HCT116 (cell line): ENCODE results near the gene CCR5AS.

Source experiments
- ATAC-seq: fragments of 200-7000 bp; cut with Tn5 transposase; 2 replicates; pipeline ENCODE4 v1.9.1; 2020; ENCODE audit warnings: mild to moderate bottlenecking, moderate library complexity
- BruUV-seq: library from RNA; stranded (reverse); fragments of 400-500 nt; replicated peaks from 2 replicates; lab custom pipeline; 2021; lab: Mats Ljungman, UMichigan
- CTCF ChIA-PET: fragments of 300-600 bp; sonication (Branson Sonifier 250); formaldehyde crosslinking; loops from one replicate; lab custom pipeline; 2021; ENCODE audit warnings: antibody characterized with exemption; lab: Charles Lee
- POLR2A ChIA-PET: fragments of 300-600, 350-600 bp; sonication (Branson Sonifier 250); formaldehyde crosslinking; loops from one replicate; lab custom pipeline; 2021; ENCODE audit warnings: antibody characterized with exemption; lab: Charles Lee
- RAD21 ChIA-PET, 2 experiments: fragments of 300-600 bp; sonication (Branson Sonifier 250); formaldehyde crosslinking; loops; one replicate each; lab custom pipeline; 2023; ENCODE audit warnings: low total read pairs in 2 of 2; ENCODE audit not compliant: uncharacterized antibody in 2 of 2, unreplicated experiment in 2 of 2, low non-redundant PET in 1 of 2; lab: Charles Lee
- DNase-seq: peaks from one replicate; pipeline ENCODE4 v3.0.0-alpha.2; 2010; ENCODE audit warnings: low read depth, low spot score
- H2AFZ ChIP-seq: fragments of 200-600 bp; shearing (Covaris generic), sonication (generic); 2 replicates; pipeline ENCODE4 v1.6.1; 2017; ENCODE audit warnings: low read depth, mixed run types, mixed read lengths, antibody characterized with exemption, low read length; ENCODE audit not compliant: poor library complexity, severe bottlenecking
- H3K27ac ChIP-seq: 2 replicates; pipeline ENCODE4 v1.5.1; 2012; ENCODE audit warnings: low read depth, low read length
- H3K27me3 ChIP-seq: fragments of 200-600 bp; sonication (generic); 2 replicates; pipeline ENCODE4 v1.6.1; 2016; ENCODE audit warnings: mixed run types, low read length, mixed read lengths; ENCODE audit not compliant: insufficient read depth
- H3K36me3 ChIP-seq, 2 experiments: fragments of 200-500 bp in 1 of 2; fragments of 200-600 bp in 1 of 2; sonication (Bioruptor generic) in 1 of 2; sonication (generic) in 1 of 2; 2 replicates each; pipeline versions ENCODE4 v1.5.1 to v1.6.1; 2014 to 2016; ENCODE audit warnings: low read length in 2 of 2, inconsistent platforms in 1 of 2, mixed read lengths in 1 of 2, mixed run types in 1 of 2; ENCODE audit not compliant: insufficient read depth in 2 of 2, control insufficient read depth in 1 of 2
- H3K4me1 ChIP-seq, 2 experiments: fragments of 200-600 bp in 1 of 2; sonication (generic) in 1 of 2; 2 replicates each; pipeline versions ENCODE4 v1.5.1 to v1.6.1; 2012 to 2017; ENCODE audit warnings: low read length in 2 of 2, inconsistent platforms in 1 of 2, mild to moderate bottlenecking in 1 of 2, mixed read lengths in 1 of 2, mixed run types in 1 of 2, moderate library complexity in 1 of 2; ENCODE audit not compliant: insufficient read depth in 2 of 2, control insufficient read depth in 1 of 2
- H3K4me2 ChIP-seq: fragments of 200-600 bp; sonication (generic); 2 replicates; pipeline ENCODE4 v1.6.1; 2017; ENCODE audit warnings: mixed run types, low read length, mixed read lengths
- H3K4me3 ChIP-seq, 2 experiments: fragments of 200-600 bp in 1 of 2; sonication (generic) in 1 of 2; replicated peaks in 1 of 2; 2 replicates each; pipeline ENCODE4 v1.5.1; 2011 to 2016; ENCODE audit warnings: low read length in 2 of 2, control low read depth in 1 of 2, low read depth in 1 of 2, mild to moderate bottlenecking in 1 of 2, mixed read lengths in 1 of 2, mixed run types in 1 of 2
- H3K79me2 ChIP-seq: fragments of 200-600 bp; sonication (generic); 2 replicates; pipeline ENCODE4 v1.6.1; 2017; ENCODE audit warnings: mild to moderate bottlenecking, mixed run types, low read length, moderate library complexity, mixed read lengths; ENCODE audit not compliant: insufficient read depth
- H3K9ac ChIP-seq: fragments of 200-600 bp; sonication (generic); 2 replicates; pipeline ENCODE4 v1.6.1; 2016; ENCODE audit warnings: low read length, mixed read lengths
- H3K9me2 ChIP-seq: fragments of 200-600 bp; sonication (generic), shearing (Covaris generic); 2 replicates; pipeline ENCODE4 v1.6.1; 2017; ENCODE audit warnings: mixed run types, mild to moderate bottlenecking, moderate library complexity; ENCODE audit not compliant: insufficient read depth
- H3K9me3 ChIP-seq, 2 experiments: fragments of 200-500 bp in 1 of 2; fragments of 200-600 bp in 1 of 2; sonication (Bioruptor generic) in 1 of 2; sonication (generic) in 1 of 2; 2 replicates each; pipeline ENCODE4 v1.6.1; 2014 to 2017; ENCODE audit warnings: low read length in 2 of 2, mixed read lengths in 2 of 2, inconsistent platforms in 1 of 2, low read depth in 1 of 2, mild to moderate bottlenecking in 1 of 2, mixed run types in 1 of 2, moderate library complexity in 1 of 2; ENCODE audit not compliant: control insufficient read depth in 1 of 2, insufficient read depth in 1 of 2
- H4K20me1 ChIP-seq: fragments of 200-600 bp; sonication (generic), shearing (Covaris generic); 2 replicates; pipeline ENCODE4 v1.6.1; 2017; ENCODE audit warnings: mixed run types, mild to moderate bottlenecking, moderate library complexity; ENCODE audit not compliant: insufficient read depth
- CBX3 ChIP-seq: IDR thresholded peaks from 2 replicates; pipeline ENCODE4 v1.6.1; 2012; ENCODE audit warnings: low read depth
- EZH2 ChIP-seq: fragments of 200-600 bp; sonication (generic); IDR thresholded peaks from 2 replicates; pipeline ENCODE4 v1.6.1; 2017; ENCODE audit warnings: antibody characterized with exemption, mixed run types
- EZH2phosphoT487 ChIP-seq: fragments of 200-600 bp; IDR thresholded peaks from 2 replicates; pipeline ENCODE4 v1.6.1; 2018; ENCODE audit warnings: antibody characterized with exemption, borderline replicate concordance
- FOSL1 ChIP-seq: IDR thresholded peaks from 2 replicates; pipeline ENCODE4 v1.6.1; 2012; ENCODE audit warnings: low read depth
- POLR2A ChIP-seq: IDR thresholded peaks from 2 replicates; pipeline ENCODE4 v1.7.0; 2011; ENCODE audit warnings: borderline replicate concordance; ENCODE audit not compliant: insufficient read depth, insufficient read length; ENCODE audit errors: extremely low read depth
- POLR2AphosphoS5 ChIP-seq: IDR thresholded peaks from 2 replicates; pipeline ENCODE4 v1.6.1; 2011; ENCODE audit warnings: mild to moderate bottlenecking, low read depth, low read length, moderate library complexity
- SP1 ChIP-seq: IDR thresholded peaks from 2 replicates; pipeline ENCODE4 v1.6.1; 2012; ENCODE audit warnings: low read depth
- SRF ChIP-seq: IDR thresholded peaks from 2 replicates; pipeline ENCODE4 v1.6.1; 2012; ENCODE audit warnings: low read depth
- TCF7L2 ChIP-seq: IDR thresholded peaks from 2 replicates; pipeline ENCODE4 v1.7.0; 2011; ENCODE audit warnings: borderline replicate concordance, inconsistent platforms; ENCODE audit not compliant: insufficient read depth, insufficient read length; ENCODE audit errors: extremely low read depth
- YY1 ChIP-seq: IDR thresholded peaks from 2 replicates; pipeline ENCODE4 v1.6.1; 2011; ENCODE audit warnings: low read length, low read depth, moderate library complexity, mild to moderate bottlenecking; ENCODE audit not compliant: insufficient replicate concordance; ENCODE audit errors: extremely low read depth
- ZNF274 ChIP-seq: fragments of 200-500 bp; sonication (Bioruptor generic); IDR thresholded peaks from 2 replicates; pipeline ENCODE4 v1.6.1; 2014; ENCODE audit warnings: mild to moderate bottlenecking, low read depth, low read length, inconsistent platforms
- intact Hi-C: fragments of 100-400 bp; cut with micrococcal nuclease; formaldehyde crosslinking; loops from 2 replicates; pipeline ENCODE4 v1.10.0; 2022
- TF ChIP-seq, protein P1 (sequence below): IDR thresholded peaks from 2 replicates; pipeline ENCODE4 v1.6.1; 2012; ENCODE audit warnings: low read depth
- TF ChIP-seq, protein P2 (sequence below): IDR thresholded peaks from 2 replicates; pipeline ENCODE4 v1.6.1; 2012
- TF ChIP-seq, protein P3 (sequence below): IDR thresholded peaks from 2 replicates; pipeline ENCODE4 v1.6.1; 2011; ENCODE audit warnings: mild to moderate bottlenecking, low read length, moderate library complexity; ENCODE audit not compliant: insufficient replicate concordance; ENCODE audit errors: extremely low read depth

CCR5AS gene

DNA sequence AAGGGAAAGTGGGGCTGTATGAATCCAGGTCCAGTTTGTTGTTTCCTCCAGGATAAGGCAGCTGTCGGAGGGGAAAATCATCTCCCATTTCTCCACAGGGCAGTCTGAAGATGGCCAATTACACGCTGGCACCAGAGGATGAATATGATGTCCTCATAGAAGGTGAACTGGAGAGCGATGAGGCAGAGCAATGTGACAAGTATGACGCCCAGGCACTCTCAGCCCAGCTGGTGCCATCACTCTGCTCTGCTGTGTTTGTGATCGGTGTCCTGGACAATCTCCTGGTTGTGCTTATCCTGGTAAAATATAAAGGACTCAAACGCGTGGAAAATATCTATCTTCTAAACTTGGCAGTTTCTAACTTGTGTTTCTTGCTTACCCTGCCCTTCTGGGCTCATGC is 1.1 kb upstream of the CCR5AS start:
- Histone ChIP-seq H3K9me3 (no peaks in the 10 kb centered on the region), H3K79me2 (no peaks in the 10 kb centered on the region), H3K4me3 (no peak overlapping the region), H4K20me1 (no peaks in the 10 kb centered on the region), H3K36me3 (no peaks in the 10 kb centered on the region), H3K27ac (no peak overlapping the region), H3K4me1 (peaks cover 0 to 10% of the 10 kb centered on the region in 2 experiments; a peak in 1 of 4 replicates), H3K9ac (no peak overlapping the region), H3K4me2 (no peak overlapping the region), H3K9me2 (no peaks in the 10 kb centered on the region), H2AFZ (no peak overlapping the region), H3K27me3 (no peaks in the 10 kb centered on the region)
- ATAC-seq (no peak), DNase-seq (no peak)
- intact Hi-C loops, result no loop called here
- RAD21 ChIA-PET, result no interaction called here
- POLR2A ChIA-PET, result no interaction called here
- TF ChIP-seq SP1, result no peak
- TF ChIP-seq TCF7L2, result no peak
- TF ChIP-seq FOSL1, result no peak
- no peak for TF ChIP-seq EZH2
- TF ChIP-seq, protein P1, sequence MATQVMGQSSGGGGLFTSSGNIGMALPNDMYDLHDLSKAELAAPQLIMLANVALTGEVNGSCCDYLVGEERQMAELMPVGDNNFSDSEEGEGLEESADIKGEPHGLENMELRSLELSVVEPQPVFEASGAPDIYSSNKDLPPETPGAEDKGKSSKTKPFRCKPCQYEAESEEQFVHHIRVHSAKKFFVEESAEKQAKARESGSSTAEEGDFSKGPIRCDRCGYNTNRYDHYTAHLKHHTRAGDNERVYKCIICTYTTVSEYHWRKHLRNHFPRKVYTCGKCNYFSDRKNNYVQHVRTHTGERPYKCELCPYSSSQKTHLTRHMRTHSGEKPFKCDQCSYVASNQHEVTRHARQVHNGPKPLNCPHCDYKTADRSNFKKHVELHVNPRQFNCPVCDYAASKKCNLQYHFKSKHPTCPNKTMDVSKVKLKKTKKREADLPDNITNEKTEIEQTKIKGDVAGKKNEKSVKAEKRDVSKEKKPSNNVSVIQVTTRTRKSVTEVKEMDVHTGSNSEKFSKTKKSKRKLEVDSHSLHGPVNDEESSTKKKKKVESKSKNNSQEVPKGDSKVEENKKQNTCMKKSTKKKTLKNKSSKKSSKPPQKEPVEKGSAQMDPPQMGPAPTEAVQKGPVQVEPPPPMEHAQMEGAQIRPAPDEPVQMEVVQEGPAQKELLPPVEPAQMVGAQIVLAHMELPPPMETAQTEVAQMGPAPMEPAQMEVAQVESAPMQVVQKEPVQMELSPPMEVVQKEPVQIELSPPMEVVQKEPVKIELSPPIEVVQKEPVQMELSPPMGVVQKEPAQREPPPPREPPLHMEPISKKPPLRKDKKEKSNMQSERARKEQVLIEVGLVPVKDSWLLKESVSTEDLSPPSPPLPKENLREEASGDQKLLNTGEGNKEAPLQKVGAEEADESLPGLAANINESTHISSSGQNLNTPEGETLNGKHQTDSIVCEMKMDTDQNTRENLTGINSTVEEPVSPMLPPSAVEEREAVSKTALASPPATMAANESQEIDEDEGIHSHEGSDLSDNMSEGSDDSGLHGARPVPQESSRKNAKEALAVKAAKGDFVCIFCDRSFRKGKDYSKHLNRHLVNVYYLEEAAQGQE, result no peak
- TF ChIP-seq, protein P2, sequence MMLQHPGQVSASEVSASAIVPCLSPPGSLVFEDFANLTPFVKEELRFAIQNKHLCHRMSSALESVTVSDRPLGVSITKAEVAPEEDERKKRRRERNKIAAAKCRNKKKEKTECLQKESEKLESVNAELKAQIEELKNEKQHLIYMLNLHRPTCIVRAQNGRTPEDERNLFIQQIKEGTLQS, result no peak
- TF ChIP-seq SRF, result no peak
- TF ChIP-seq, protein P3, sequence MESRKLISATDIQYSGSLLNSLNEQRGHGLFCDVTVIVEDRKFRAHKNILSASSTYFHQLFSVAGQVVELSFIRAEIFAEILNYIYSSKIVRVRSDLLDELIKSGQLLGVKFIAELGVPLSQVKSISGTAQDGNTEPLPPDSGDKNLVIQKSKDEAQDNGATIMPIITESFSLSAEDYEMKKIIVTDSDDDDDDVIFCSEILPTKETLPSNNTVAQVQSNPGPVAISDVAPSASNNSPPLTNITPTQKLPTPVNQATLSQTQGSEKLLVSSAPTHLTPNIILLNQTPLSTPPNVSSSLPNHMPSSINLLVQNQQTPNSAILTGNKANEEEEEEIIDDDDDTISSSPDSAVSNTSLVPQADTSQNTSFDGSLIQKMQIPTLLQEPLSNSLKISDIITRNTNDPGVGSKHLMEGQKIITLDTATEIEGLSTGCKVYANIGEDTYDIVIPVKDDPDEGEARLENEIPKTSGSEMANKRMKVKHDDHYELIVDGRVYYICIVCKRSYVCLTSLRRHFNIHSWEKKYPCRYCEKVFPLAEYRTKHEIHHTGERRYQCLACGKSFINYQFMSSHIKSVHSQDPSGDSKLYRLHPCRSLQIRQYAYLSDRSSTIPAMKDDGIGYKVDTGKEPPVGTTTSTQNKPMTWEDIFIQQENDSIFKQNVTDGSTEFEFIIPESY, result no peak
- TF ChIP-seq POLR2A, result no peak
- TF ChIP-seq POLR2AphosphoS5, result no peak
- no peak for TF ChIP-seq EZH2phosphoT487
- TF ChIP-seq CBX3, result no peak
- no peak for TF ChIP-seq ZNF274
- no peak for TF ChIP-seq YY1
- BruUV-seq, result no TSS peak
- CTCF ChIA-PET, result no interaction called here
